PC-9 (cell line): ENCODE measurements around the gene HTRA3. TPM values are rescaled to one million over a fixed set of nuclear protein-coding genes. Genes with fewer than 3 reads are reported as not detected.

Source experiments
- BruUV-seq: library from RNA; stranded (reverse); fragments of 400-500 nt; replicated peaks from 2 replicates; lab custom pipeline; 2021; lab: Mats Ljungman, UMichigan
- CTCF ChIA-PET: fragments of 300-600 bp; sonication (Branson Sonifier 250); formaldehyde crosslinking; loops from one replicate; lab custom pipeline; 2022; ENCODE audit warnings: antibody characterized with exemption; lab: Charles Lee
- POLR2A ChIA-PET: fragments of 300-600 bp; sonication (Branson Sonifier 250); formaldehyde crosslinking; loops from one replicate; lab custom pipeline; 2022; ENCODE audit warnings: antibody characterized with exemption; ENCODE audit not compliant: unreplicated experiment; lab: Charles Lee
- DNase-seq, 2 experiments: peaks; one replicate each; pipeline versions ENCODE4 v3.0.0 to v3.0.0-alpha.2; 2015 to 2022; ENCODE audit warnings: mixed read lengths in 1 of 2
- H2AFZ ChIP-seq: fragments of 200-600 bp; sonication (generic); 2 replicates; pipeline ENCODE4 v1.8.1; 2017; ENCODE audit warnings: antibody characterized with exemption
- H3F3A ChIP-seq: fragments of 200-600 bp; sonication (generic); 2 replicates; pipeline ENCODE4 v1.8.1; 2017; ENCODE audit warnings: antibody characterized with exemption, mild to moderate bottlenecking, low read depth; ENCODE audit not compliant: insufficient read depth
- H3K27ac ChIP-seq: fragments of 200-600 bp; sonication (generic); 2 replicates; pipeline ENCODE4 v1.6.1; 2016; ENCODE audit warnings: mixed run types
- H3K27me3 ChIP-seq: fragments of 200-600 bp; sonication (generic); 2 replicates; pipeline ENCODE4 v1.6.1; 2016; ENCODE audit warnings: low read depth, mixed run types; ENCODE audit not compliant: insufficient read depth
- H3K36me3 ChIP-seq: fragments of 200-600 bp; sonication (generic); 2 replicates; pipeline ENCODE4 v1.6.1; 2016; ENCODE audit warnings: low read depth, mixed run types
- H3K4me1 ChIP-seq: fragments of 200-600 bp; sonication (generic); replicated peaks from 2 replicates; pipeline ENCODE4 v1.6.1; 2016; ENCODE audit warnings: mixed run types; ENCODE audit not compliant: insufficient read depth
- H3K4me2 ChIP-seq: fragments of 200-600 bp; sonication (generic); 2 replicates; pipeline ENCODE4 v1.6.1; 2017; ENCODE audit warnings: mixed run types
- H3K4me3 ChIP-seq: fragments of 200-600 bp; sonication (generic); 2 replicates; pipeline ENCODE4 v1.6.1; 2016; ENCODE audit warnings: mixed run types
- H3K79me2 ChIP-seq: fragments of 200-600 bp; sonication (generic); 2 replicates; pipeline ENCODE4 v1.6.1; 2017; ENCODE audit warnings: low read depth, mixed run types
- H3K9me2 ChIP-seq: fragments of 200-600 bp; sonication (generic); 2 replicates; pipeline ENCODE4 v1.8.1; 2017; ENCODE audit warnings: mild to moderate bottlenecking; ENCODE audit not compliant: insufficient read depth
- H3K9me3 ChIP-seq: fragments of 200-600 bp; sonication (generic); 2 replicates; pipeline ENCODE4 v1.8.1; 2016; ENCODE audit warnings: low read depth; ENCODE audit not compliant: insufficient read depth
- H4K20me1 ChIP-seq: fragments of 200-600 bp; sonication (generic); 2 replicates; pipeline ENCODE4 v1.8.1; 2017; ENCODE audit not compliant: insufficient read depth
- EZH2 ChIP-seq: fragments of 200-600 bp; sonication (generic); IDR thresholded peaks from 2 replicates; pipeline ENCODE4 v1.8.0; 2017; ENCODE audit warnings: antibody characterized with exemption, low read depth
- intact Hi-C: fragments of 100-400 bp; cut with micrococcal nuclease; formaldehyde crosslinking; loops from one replicate; pipeline ENCODE4 v1.10.0; 2022; ENCODE audit not compliant: unreplicated experiment
- total RNA-seq: library from RNA; stranded (reverse); gene quantifications from 2 replicates; pipeline ENCODE4 v1.2.3, GENCODE V29; 2021
- TF ChIP-seq, protein P1 (sequence below): fragments of 200-600 bp; sonication (generic); conservative IDR thresholded peaks from 2 replicates; pipeline ENCODE4 v1.6.1; 2017; ENCODE audit warnings: mixed run types, antibody characterized with exemption, mild to moderate bottlenecking, moderate library complexity

The HTRA3 gene
- total RNA-seq, 1 experiment from 2014 or later, result 14.1 TPM

DNA sequence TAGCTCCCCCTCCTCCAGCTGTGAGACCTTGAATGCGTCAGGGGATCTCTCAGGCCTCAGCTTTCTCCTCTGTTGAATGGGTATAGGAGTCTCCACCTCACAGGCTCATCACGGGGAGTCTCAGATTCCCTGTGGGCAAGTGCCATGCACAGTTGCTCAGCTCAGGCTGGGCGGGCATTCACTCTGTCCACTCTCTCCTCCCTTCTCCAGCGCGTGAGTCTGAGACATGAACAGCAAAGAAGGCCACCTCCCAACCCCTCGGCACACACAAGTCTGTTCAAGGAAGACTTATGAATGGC lies 60.0 kb downstream of the HTRA3 start:
- H3F3A ChIP-seq, result no peaks in the 10 kb centered on the region
- no peaks in the 10 kb centered on the region for H3K9me2 ChIP-seq
- TF ChIP-seq EZH2, result no peak
- TF ChIP-seq, protein P1, sequence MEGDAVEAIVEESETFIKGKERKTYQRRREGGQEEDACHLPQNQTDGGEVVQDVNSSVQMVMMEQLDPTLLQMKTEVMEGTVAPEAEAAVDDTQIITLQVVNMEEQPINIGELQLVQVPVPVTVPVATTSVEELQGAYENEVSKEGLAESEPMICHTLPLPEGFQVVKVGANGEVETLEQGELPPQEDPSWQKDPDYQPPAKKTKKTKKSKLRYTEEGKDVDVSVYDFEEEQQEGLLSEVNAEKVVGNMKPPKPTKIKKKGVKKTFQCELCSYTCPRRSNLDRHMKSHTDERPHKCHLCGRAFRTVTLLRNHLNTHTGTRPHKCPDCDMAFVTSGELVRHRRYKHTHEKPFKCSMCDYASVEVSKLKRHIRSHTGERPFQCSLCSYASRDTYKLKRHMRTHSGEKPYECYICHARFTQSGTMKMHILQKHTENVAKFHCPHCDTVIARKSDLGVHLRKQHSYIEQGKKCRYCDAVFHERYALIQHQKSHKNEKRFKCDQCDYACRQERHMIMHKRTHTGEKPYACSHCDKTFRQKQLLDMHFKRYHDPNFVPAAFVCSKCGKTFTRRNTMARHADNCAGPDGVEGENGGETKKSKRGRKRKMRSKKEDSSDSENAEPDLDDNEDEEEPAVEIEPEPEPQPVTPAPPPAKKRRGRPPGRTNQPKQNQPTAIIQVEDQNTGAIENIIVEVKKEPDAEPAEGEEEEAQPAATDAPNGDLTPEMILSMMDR, result no peak
- intact Hi-C loops, result no loop called here
- H3K4me2 ChIP-seq, result no peak overlapping the region
- H3K79me2 ChIP-seq, result no peaks in the 10 kb centered on the region
- H3K4me3 ChIP-seq, result no peak overlapping the region
- no peak overlapping the region for H3K27ac ChIP-seq
- H2AFZ ChIP-seq, result no peak overlapping the region
- POLR2A ChIA-PET, result no interaction called here
- no peaks in the 10 kb centered on the region for H3K9me3 ChIP-seq
- no peaks in the 10 kb centered on the region for H3K36me3 ChIP-seq
- H3K27me3 ChIP-seq, result no peaks in the 10 kb centered on the region
- CTCF ChIA-PET, result no interaction called here
- no peak for DNase-seq
- H4K20me1 ChIP-seq, result no peaks in the 10 kb centered on the region
- H3K4me1 ChIP-seq, result no peaks in the 10 kb centered on the region
- BruUV-seq, result no TSS peak

DNA sequence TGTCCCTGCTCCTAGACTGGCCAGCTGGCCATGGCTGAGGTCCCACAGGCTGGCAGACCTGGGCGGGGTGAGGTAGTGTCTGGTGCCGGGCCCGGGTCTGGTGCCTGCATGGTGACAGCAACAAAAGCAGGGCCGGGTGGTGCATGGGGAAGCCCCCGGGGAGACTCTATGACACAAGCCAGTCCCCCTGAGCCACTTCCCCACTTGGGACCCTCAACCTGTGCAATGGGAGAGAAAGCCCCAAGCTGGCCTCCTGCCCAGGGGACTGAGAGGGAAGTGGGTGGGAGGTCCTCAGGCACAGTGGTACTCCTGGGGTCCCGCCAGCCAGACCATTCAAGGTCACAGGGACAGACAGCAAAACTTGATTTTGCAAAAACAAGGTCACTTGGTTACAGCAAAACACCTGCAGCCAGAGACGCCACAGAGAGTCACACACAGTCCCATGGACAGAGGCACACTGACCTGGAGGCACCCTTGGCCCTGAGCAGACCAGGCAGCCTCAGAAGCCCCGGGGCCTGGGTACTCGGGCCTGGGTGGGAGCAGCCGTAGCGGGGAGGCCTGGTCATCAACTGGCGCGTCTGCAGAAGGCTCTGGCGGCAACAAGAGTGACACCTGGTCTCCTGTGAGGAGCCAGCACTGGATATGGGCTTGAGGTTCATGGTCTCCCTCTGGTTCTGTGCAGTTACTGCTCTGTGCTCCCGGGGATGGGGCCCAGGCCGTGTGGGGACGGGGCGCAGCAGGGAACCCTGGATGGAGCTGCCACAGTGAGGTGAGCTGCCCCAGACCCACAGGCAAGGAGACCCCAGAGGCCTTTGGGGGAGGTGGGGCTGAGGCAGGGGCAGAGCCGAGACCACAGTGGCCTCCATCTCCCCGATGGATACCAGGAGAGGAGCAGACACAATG lies 60.6 kb downstream of the HTRA3 start:
- Histone ChIP-seq H3K4me1 (no peaks in the 10 kb centered on the region), H3K36me3 (no peaks in the 10 kb centered on the region), H3K9me3 (no peaks in the 10 kb centered on the region), H2AFZ (no peak overlapping the region), H3K4me3 (no peak overlapping the region), H3K27ac (no peak overlapping the region), H3K9me2 (no peaks in the 10 kb centered on the region), H4K20me1 (no peaks in the 10 kb centered on the region), H3K79me2 (no peaks in the 10 kb centered on the region), H3F3A (no peaks in the 10 kb centered on the region), H3K27me3 (no peaks in the 10 kb centered on the region), H3K4me2 (no peak overlapping the region)
- intact Hi-C loops, result no loop called here
- no TSS peak for BruUV-seq
- POLR2A ChIA-PET, result interaction anchor here (0.6 kb wide), 1 partner anchor 33 kb away, joined by 3 read pairs; no protein-coding TSS in a partner anchor
- CTCF ChIA-PET, result no interaction called here
- no peak for DNase-seq
- TF ChIP-seq EZH2, result no peak
- TF ChIP-seq, protein P1, result no peak

DNA sequence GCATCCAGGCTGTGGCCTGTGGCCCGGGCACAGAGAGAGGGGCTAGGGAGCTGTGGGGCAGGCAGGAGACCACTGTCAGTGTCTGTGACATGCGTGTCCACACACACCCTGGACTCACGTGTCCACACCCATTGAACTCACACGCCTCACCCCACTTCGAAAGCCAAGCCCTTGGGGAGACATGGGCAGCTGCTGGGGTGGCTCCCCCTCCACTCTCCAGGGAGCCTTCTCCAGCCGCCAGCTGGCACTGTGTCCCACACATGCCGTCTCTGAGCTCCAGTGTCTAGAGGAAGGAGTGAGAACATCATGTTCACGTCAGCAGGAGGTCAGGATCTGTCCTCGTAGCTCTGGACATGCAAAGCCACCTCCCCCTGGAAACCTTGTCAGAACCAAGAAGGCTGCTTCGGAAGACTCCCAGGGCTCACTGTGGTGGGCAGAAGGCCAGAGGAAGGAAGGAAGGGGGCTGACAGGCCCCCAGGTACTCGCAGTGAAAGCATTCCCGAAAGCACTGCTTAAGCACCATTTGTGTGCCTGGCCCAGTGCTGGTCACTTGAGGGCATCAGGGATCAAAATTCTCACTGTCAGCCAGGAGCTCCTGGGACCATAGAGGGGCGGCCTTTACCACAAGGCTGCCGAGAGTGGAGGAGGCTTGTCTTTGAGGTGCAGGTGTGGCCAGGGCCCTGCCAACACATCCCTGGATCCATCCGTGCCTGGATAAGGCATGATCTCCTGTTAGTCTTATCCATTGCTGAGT lies 61.4 kb downstream of the HTRA3 start:
- ChIA-PET POLR2A (interaction anchor here (0.6 kb wide), 1 partner anchor 32 kb away, joined by 3 read pairs; no protein-coding TSS in a partner anchor), CTCF (no interaction called here)
- intact Hi-C loops, result no loop called here

More for the DNA sequence above, 61.4 kb downstream of the HTRA3 start:
- H3K4me1 ChIP-seq, result no peaks in the 10 kb centered on the region
- H3K27me3 ChIP-seq, result no peaks in the 10 kb centered on the region
- DNase-seq, result no peak
- H3K36me3 ChIP-seq, result no peaks in the 10 kb centered on the region
- no peak overlapping the region for H3K4me2 ChIP-seq
- TF ChIP-seq EZH2, result no peak
- TF ChIP-seq, protein P1, result no peak
- no peaks in the 10 kb centered on the region for H3F3A ChIP-seq
- no peaks in the 10 kb centered on the region for H3K9me2 ChIP-seq
- no peak overlapping the region for H2AFZ ChIP-seq
- no TSS peak for BruUV-seq
- no peak overlapping the region for H3K27ac ChIP-seq
- no peaks in the 10 kb centered on the region for H4K20me1 ChIP-seq
- no peaks in the 10 kb centered on the region for H3K79me2 ChIP-seq
- H3K4me3 ChIP-seq, result no peak overlapping the region
- H3K9me3 ChIP-seq, result no peaks in the 10 kb centered on the region
